ENCODE measurements around the gene TADA2B.

- TF ChIP-seq CTCF (conservative IDR thresholded peaks at IDR 0.05; ENCODE audit: low read depth, low read length): no peak
- TF ChIP-seq POLR2A (IDR thresholded peaks at IDR 0.05; ENCODE audit: low read depth, low read length): no peak
- no peak for TF ChIP-seq RAD21 (IDR thresholded peaks at IDR 0.05; ENCODE audit: low read length)
- TF ChIP-seq RCOR1 (IDR thresholded peaks at IDR 0.05; ENCODE audit: insufficient replicate concordance, low read length): no peak
Measured at GRCh38 chr4:7017446-7018048, 25.6 kb upstream of the TADA2B start.

Data from IMR-90 (cell line).